Trophoblast cell (in vitro differentiated cells and primary cell): ENCODE measurements around the gene PSMD13.

ENCODE experiments used
- DNase-seq, 2 donors: peaks; one replicate each; pipeline ENCODE4 v3.0.0-alpha.2; 2016
- H2AFZ ChIP-seq: 2 replicates; pipeline ENCODE4 v1.6.1; 2013; ENCODE audit warnings: low read length, moderate library complexity, mild to moderate bottlenecking; ENCODE audit not compliant: insufficient read depth, poor library complexity
- H2AK5ac ChIP-seq: 2 replicates; pipeline ENCODE4 v1.6.1; 2013; ENCODE audit warnings: mild to moderate bottlenecking, low read length
- H2BK120ac ChIP-seq: 2 replicates; pipeline ENCODE4 v1.6.1; 2013; ENCODE audit warnings: low read length, mild to moderate bottlenecking, moderate library complexity; ENCODE audit not compliant: insufficient read depth, poor library complexity
- H2BK12ac ChIP-seq: 2 replicates; pipeline ENCODE4 v1.6.1; 2013; ENCODE audit warnings: mild to moderate bottlenecking, low read length, moderate library complexity
- H2BK5ac ChIP-seq: 2 replicates; pipeline ENCODE4 v1.6.1; 2013; ENCODE audit warnings: low read length, low read depth, moderate library complexity, mild to moderate bottlenecking; ENCODE audit not compliant: poor library complexity
- H3K14ac ChIP-seq: 2 replicates; pipeline ENCODE4 v1.6.1; 2013; ENCODE audit warnings: mild to moderate bottlenecking, low read length
- H3K18ac ChIP-seq: 2 replicates; pipeline ENCODE4 v1.6.1; 2013; ENCODE audit warnings: mild to moderate bottlenecking, low read length
- H3K23ac ChIP-seq: 2 replicates; pipeline ENCODE4 v1.6.1; 2013; ENCODE audit warnings: low read length
- H3K27ac ChIP-seq: 2 replicates; pipeline ENCODE4 v1.5.1; 2013; ENCODE audit warnings: low read depth, mild to moderate bottlenecking, inconsistent platforms, low read length, moderate library complexity
- H3K27me3 ChIP-seq: 2 replicates; pipeline ENCODE4 v1.6.1; 2013; ENCODE audit warnings: inconsistent platforms, mild to moderate bottlenecking, low read length, moderate library complexity; ENCODE audit not compliant: insufficient read depth
- H3K36me3 ChIP-seq, 2 experiments: 1 replicate in 1 of 2; 2 replicates in 1 of 2; pipeline ENCODE4 v1.6.1; 2013; ENCODE audit warnings: low read length in 2 of 2, mild to moderate bottlenecking in 2 of 2, moderate library complexity in 1 of 2; ENCODE audit not compliant: insufficient read depth in 2 of 2, control insufficient read depth in 1 of 2
- H3K4ac ChIP-seq: 2 replicates; pipeline ENCODE4 v1.6.1; 2013; ENCODE audit warnings: low read depth, mild to moderate bottlenecking, low read length, moderate library complexity
- H3K4me1 ChIP-seq, 2 experiments: 1 replicate in 1 of 2; 2 replicates in 1 of 2; pipeline ENCODE4 v1.6.1; 2013; ENCODE audit warnings: low read length in 2 of 2, mild to moderate bottlenecking in 2 of 2, moderate library complexity in 1 of 2; ENCODE audit not compliant: insufficient read depth in 2 of 2, control insufficient read depth in 1 of 2
- H3K4me2 ChIP-seq: 2 replicates; pipeline ENCODE4 v1.6.1; 2013; ENCODE audit warnings: inconsistent platforms, mild to moderate bottlenecking, low read length, moderate library complexity
- H3K4me3 ChIP-seq: 2 replicates; pipeline ENCODE4 v1.5.1; 2013; ENCODE audit warnings: mild to moderate bottlenecking, low read depth, low read length, inconsistent platforms
- H3K79me1 ChIP-seq: one replicate; pipeline ENCODE4 v1.6.1; 2013; ENCODE audit warnings: low read length
- H3K79me2 ChIP-seq: 2 replicates; pipeline ENCODE4 v1.6.1; 2013; ENCODE audit warnings: low read length, mild to moderate bottlenecking; ENCODE audit not compliant: control insufficient read depth, insufficient read depth, poor library complexity
- H3K9ac ChIP-seq: 2 replicates; pipeline ENCODE4 v1.6.1; 2013; ENCODE audit warnings: mild to moderate bottlenecking, low read length
- H3K9me3 ChIP-seq: 2 replicates; pipeline ENCODE4 v1.6.1; 2013; ENCODE audit warnings: low read depth, mild to moderate bottlenecking, control low read depth, inconsistent platforms, low read length; ENCODE audit not compliant: insufficient read depth
- H4K12ac ChIP-seq: 2 replicates; pipeline ENCODE4 v1.6.1; 2013; ENCODE audit warnings: low read depth, mild to moderate bottlenecking, low read length, moderate library complexity
- H4K8ac ChIP-seq: 2 replicates; pipeline ENCODE4 v1.6.1; 2013; ENCODE audit warnings: low read depth, mild to moderate bottlenecking, low read length, moderate library complexity
- H4K91ac ChIP-seq: one replicate; pipeline ENCODE4 v1.6.1; 2013; ENCODE audit warnings: low read depth, mild to moderate bottlenecking, low read length, moderate library complexity
- WGBS: extraction: QIAGEN DNeasy Blood & Tissue Kit; methylation state at CpG from one replicate; pipeline ENCODE4 v1.1.7; 2013; ENCODE audit warnings: missing lambda C conversion rate; ENCODE audit not compliant: insufficient read length, insufficient coverage; ENCODE audit errors: extremely low coverage; 5-methylcytosine and 5-hydroxymethylcytosine counted together

Gene PSMD13

GRCh38 chr11:257766-258493 lies 21.2 kb downstream of the PSMD13 start:
- H4K12ac ChIP-seq = no peak overlapping the region
- peaks cover 6% of the 10 kb centered on the region for H3K9me3 ChIP-seq
- H3K79me1 ChIP-seq = no peaks in the 10 kb centered on the region
- H2BK120ac ChIP-seq = no peak overlapping the region
- no peak overlapping the region for H3K27ac ChIP-seq
- H2BK5ac ChIP-seq = no peak overlapping the region
- no peaks in the 10 kb centered on the region for H3K27me3 ChIP-seq
- no peak overlapping the region for H3K23ac ChIP-seq
- peak overlapping the region; percentile 39 for H3K4me3 ChIP-seq
- H3K4me2 ChIP-seq = no peak overlapping the region
- no peak overlapping the region for H4K8ac ChIP-seq
- no peaks in the 10 kb centered on the region for H3K4me1 ChIP-seq
- H3K14ac ChIP-seq = no peak overlapping the region
- no peak overlapping the region for H4K91ac ChIP-seq
- no peak overlapping the region for H2BK12ac ChIP-seq
- no peaks in the 10 kb centered on the region for H3K79me2 ChIP-seq
- H2AFZ ChIP-seq = no peak overlapping the region
- H2AK5ac ChIP-seq = no peak overlapping the region
- no peak overlapping the region for H3K9ac ChIP-seq
- peaks cover 11% of the 10 kb centered on the region in 2 experiments for H3K36me3 ChIP-seq
- peak in 1 of 2 donors; percentile 11 for DNase-seq
- H3K18ac ChIP-seq = no peak overlapping the region
- H3K4ac ChIP-seq = no peak overlapping the region
- no CpG with 5 or more reads among the region's 15 CpGs for WGBS

GRCh38 chr11:259413-259812 lies 22.6 kb downstream of the PSMD13 start:
- Histone ChIP-seq H3K27ac (no peak overlapping the region), H3K14ac (no peak overlapping the region), H3K4me2 (no peak overlapping the region), H3K9ac (no peak overlapping the region), H3K79me1 (no peaks in the 10 kb centered on the region), H2BK120ac (no peak overlapping the region), H2BK5ac (no peak overlapping the region), H3K79me2 (no peaks in the 10 kb centered on the region), H2BK12ac (no peak overlapping the region), H4K91ac (no peak overlapping the region), H2AFZ (no peak overlapping the region), H4K8ac (no peak overlapping the region), H3K4me3 (no peak overlapping the region), H3K9me3 (peaks cover 3% of the 10 kb centered on the region), H3K27me3 (no peaks in the 10 kb centered on the region), H3K4me1 (no peaks in the 10 kb centered on the region), H4K12ac (no peak overlapping the region), H3K4ac (no peak overlapping the region), H3K23ac (no peak overlapping the region), H3K36me3 (no peaks in the 10 kb centered on the region), H2AK5ac (no peak overlapping the region), H3K18ac (no peak overlapping the region)
- no CpG with 5 or more reads among the region's 10 CpGs for WGBS
- DNase-seq = no peak

GRCh38 chr11:261624-262023 lies 24.8 kb downstream of the PSMD13 start:
- H3K79me1 ChIP-seq = no peaks in the 10 kb centered on the region
- peaks cover 2% of the 10 kb centered on the region for H3K9me3 ChIP-seq
- H4K8ac ChIP-seq = no peak overlapping the region
- no peaks in the 10 kb centered on the region for H3K4me1 ChIP-seq
- H3K27me3 ChIP-seq = no peaks in the 10 kb centered on the region
- DNase-seq = no peak
- WGBS = no CpG with 5 or more reads among the region's 4 CpGs
- H2BK12ac ChIP-seq = no peak overlapping the region
- no peak overlapping the region for H4K12ac ChIP-seq
- no peak overlapping the region for H2BK120ac ChIP-seq
- H3K18ac ChIP-seq = no peak overlapping the region
- H3K27ac ChIP-seq = no peak overlapping the region
- H3K23ac ChIP-seq = no peak overlapping the region
- no peak overlapping the region for H3K9ac ChIP-seq
- H3K4me2 ChIP-seq = no peak overlapping the region
- no peak overlapping the region for H3K4ac ChIP-seq
- H2AK5ac ChIP-seq = no peak overlapping the region
- H3K14ac ChIP-seq = no peak overlapping the region
- H2AFZ ChIP-seq = no peak overlapping the region
- no peak overlapping the region for H4K91ac ChIP-seq
- no peaks in the 10 kb centered on the region for H3K79me2 ChIP-seq
- H3K36me3 ChIP-seq = no peaks in the 10 kb centered on the region
- H3K4me3 ChIP-seq = no peak overlapping the region
- H2BK5ac ChIP-seq = no peak overlapping the region

- Histone ChIP-seq H3K27me3 (no peaks in the 10 kb centered on the region), H3K4me3 (no peak overlapping the region), H4K8ac (no peak overlapping the region), H3K23ac (no peak overlapping the region), H2BK5ac (no peak overlapping the region), H3K4ac (no peak overlapping the region), H3K14ac (no peak overlapping the region), H2BK12ac (no peak overlapping the region), H3K4me1 (peaks cover 0 to 2% of the 10 kb centered on the region in 2 experiments), H2AFZ (no peak overlapping the region), H2BK120ac (no peak overlapping the region), H2AK5ac (no peak overlapping the region), H3K9me3 (peaks cover 2% of the 10 kb centered on the region), H3K79me1 (peaks cover 2% of the 10 kb centered on the region), H3K79me2 (no peaks in the 10 kb centered on the region), H3K4me2 (no peak overlapping the region), H3K9ac (no peak overlapping the region), H3K18ac (no peak overlapping the region), H4K91ac (no peak overlapping the region), H4K12ac (no peak overlapping the region), H3K27ac (no peak overlapping the region), H3K36me3 (no peaks in the 10 kb centered on the region)
- DNase-seq = peak; percentile 11 to 45
- WGBS = no CpG with 5 or more reads among the region's 13 CpGs
Measured at GRCh38 chr11:266676-267439, 30.1 kb downstream of the PSMD13 start.
